NCI-H1694 treated with DMSO at 0.1 percent for 48 hours (cell line): ENCODE results near the gene RNASEH2B.

Experiments
- DNase-seq: peaks from one replicate; lab custom pipeline; 2025; lab: John Stamatoyannopoulos, UW

The RNASEH2B gene

GRCh38 chr13:50909605-50910484 lies at the start of gene RNASEH2B:
RNASEH2B (plus strand) TSS chr13:50909791; CDS start chr13:50910077, 286 bp downstream.
- peak; percentile 60 for DNase-seq

- no peak for DNase-seq
These were observed 45.1 kb upstream of the RNASEH2B start for GRCh38 chr13:50864492-50864891.

DNA sequence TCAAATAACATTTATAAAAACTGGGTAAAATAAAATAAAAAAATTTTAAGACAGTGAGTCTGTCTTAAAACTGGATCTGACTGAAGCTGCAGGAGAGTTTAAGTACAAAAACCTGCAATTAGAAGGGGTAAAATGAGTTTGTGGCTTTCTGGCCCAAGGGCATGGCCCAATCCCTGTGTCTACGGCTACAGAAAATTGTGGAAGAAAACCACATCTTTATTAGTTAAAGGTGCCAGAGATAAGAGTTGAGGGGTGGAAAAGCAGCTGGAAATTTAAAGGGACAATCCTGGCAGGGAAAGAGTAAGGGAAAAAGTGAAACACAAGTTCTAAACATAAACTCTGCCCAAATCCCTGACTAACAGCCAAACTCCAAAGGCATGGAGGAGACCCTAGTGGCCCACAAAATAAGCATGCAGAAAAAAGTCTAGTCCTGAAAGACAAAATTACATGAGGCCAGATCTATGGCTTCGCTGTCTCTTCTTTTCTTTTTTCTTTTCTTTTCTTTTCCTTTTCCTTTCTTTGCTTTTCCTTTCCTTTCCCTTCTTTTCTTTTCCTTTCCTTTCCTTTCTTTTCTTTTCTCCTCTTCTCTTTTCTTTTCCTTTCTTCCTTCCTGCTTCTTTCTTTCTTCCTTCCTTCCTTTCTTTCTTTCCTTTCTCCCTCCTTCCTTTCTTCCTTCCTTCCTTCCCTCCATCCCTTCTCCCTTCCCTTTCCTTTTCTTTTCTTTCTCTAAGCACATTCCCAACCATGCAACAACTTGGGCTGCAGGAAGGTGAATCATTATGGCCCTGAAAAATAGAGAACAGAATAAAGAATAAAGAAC lies 42.6 kb upstream of the RNASEH2B start:
- DNase-seq: no peak

- DNase-seq: no peak
These were observed 42.0 kb upstream of the RNASEH2B start for GRCh38 chr13:50867637-50867945.

- DNase-seq: no peak
These were observed 38.2 kb upstream of the RNASEH2B start for GRCh38 chr13:50871405-50871804.

GRCh38 chr13:50873467-50873866 lies 36.1 kb upstream of the RNASEH2B start:
- no peak for DNase-seq

DNA sequence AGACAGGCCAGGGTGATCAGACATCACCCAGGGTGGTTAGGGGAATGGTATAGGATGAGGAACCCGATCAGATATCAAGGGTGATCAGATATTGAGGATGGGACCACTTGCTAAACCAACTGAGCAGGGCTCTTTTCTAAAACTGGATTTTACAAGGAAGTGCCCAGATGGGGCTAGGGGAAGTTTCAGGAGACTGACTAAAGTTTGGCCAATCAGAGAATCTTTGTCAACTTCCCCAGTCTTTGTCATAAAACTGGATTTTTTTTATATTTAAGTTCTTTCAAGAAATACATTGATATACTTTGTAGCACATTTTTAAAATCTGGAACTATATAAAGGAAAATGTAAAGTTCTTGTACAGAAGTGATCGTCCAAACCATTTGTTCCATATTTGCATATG lies 35.6 kb upstream of the RNASEH2B start:
- no peak for DNase-seq

DNA sequence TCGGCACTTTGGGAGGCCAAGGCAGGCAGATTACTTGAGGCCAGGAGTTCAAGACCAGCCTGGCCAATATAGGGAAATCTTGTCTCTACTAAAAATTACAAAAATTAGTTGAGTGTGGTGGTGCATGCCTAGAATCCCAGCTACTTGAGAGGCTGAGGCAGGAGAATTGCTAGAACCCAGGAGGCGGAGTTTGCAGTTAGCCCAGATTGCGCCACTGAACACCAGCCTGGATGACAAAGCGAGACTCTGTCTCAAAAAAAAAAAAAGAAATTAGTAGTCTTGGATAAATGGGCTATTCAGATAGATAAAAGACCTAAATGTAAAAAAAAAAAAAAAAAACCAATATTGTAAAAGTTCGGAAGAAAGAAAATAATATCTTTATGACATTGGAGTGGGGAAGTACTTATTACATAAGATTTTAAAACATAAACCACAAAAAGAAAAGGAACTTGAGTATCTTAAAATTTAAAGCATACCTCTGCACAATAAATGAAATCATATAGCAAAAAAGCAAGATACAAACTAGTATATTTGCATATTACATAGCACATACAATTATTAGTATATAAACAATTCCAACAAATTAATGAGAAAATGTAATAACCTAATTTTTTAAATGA lies 26.7 kb upstream of the RNASEH2B start:
- no peak for DNase-seq

DNA sequence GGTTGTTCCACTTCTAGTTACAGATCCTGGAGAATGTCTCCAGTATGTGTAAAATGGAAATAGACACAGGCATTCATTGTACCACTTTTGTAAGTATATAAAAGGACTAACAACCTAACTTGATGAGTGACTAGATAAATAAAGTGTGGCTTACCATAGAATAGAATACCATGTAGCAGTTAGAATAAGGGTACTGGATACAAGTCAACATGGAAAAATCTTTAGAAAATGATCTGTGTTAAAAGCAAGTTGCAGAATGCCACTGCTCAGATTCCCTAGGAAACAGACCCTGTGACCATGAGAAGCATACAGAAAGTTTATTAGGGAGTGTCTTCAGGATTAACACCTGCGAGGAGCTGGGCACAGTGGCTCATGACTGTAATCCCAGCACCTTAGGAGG lies 25.9 kb upstream of the RNASEH2B start:
- DNase-seq: no peak

DNA sequence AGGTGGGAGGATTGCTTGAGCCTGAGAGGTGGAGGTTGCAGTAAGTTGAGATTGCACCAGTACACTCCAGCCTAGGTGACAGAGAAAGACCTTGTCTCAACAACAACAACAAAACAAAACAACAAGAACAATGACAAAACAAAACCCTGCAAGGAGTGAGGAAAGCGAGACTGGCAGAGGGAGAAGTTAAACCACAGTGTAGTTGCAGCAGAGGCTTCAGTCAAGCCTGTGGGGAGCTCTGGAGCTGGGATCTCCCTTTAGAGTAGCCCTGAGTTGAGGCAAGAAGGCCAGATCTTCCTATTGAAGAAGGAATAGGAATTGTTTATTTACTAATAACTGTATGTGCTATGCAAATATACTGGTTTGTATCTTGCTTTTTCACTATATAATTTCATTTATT lies 25.3 kb upstream of the RNASEH2B start:
- DNase-seq: no peak

DNA sequence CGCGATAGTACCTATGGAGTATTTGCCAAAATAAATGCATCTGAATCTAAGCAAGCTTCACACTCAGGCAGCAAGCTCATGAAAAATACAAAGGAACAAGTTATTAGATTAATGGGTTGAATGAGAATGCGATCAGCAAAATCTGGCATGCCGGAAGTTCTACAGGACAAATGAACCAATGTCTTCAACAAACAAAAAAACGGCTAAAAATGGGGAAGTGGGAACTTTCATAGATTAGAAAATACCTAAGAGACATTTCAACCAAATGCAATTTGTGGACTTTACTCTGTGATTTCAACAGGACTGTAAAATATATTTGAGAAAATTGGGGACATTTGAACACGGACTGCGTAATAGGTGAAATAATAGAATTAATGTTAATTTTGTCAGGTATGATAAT lies 22.4 kb upstream of the RNASEH2B start:
- no peak for DNase-seq

- no peak for DNase-seq
These were observed 21.2 kb upstream of the RNASEH2B start for GRCh38 chr13:50888362-50888761.

- DNase-seq: no peak
These were observed 20.3 kb upstream of the RNASEH2B start for GRCh38 chr13:50889317-50889716.

DNA sequence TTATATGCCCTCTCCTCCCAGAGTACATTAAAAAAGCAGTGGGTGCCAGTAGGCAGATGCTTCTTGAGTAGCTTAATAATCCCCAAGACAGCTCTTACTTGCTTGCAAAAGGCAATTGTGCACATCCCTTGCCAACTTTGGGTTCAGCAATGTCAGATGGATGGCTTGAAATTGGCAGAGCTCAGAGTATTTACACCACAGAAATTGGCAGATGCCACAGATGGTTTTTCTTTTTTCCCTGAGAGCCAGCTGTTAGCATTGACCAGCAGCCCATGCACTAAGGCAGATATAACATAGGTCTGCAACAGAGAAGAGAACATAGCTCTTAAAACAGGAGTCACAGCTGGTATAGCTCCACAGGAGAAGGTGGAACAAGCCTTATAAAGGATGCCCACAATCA lies 18.4 kb upstream of the RNASEH2B start:
- peak; percentile 13 for DNase-seq

- DNase-seq: no peak
These were observed 17.2 kb upstream of the RNASEH2B start for GRCh38 chr13:50892210-50892944.

DNA sequence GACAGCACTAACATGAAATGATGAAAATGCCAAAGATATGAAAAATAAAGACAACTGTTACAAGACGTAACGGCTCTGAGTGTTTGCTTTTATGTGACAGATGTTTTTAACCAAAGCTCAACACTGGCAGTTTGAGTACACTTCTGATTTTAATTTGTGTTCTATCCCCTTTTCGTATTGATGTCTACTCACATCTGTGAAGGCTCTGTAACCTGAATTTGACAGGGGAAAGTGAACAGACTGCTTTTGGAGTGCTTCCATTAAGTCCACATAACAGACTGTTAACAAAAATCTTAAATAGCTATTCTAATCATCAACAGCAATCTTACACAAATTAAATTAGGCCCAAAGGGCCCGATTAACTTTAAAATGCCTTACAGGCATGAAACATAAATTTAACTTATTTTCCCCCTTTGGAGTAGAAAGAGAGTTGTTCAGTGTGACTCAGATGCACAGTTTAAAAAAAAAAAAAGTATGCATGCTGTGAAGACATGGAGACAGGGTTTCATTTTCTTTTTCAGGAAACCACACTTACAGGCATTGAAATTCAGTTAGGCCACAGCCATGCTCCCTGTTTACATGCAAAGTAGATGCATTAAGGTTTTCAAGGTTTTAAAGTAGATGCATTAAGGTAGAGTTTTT lies 16.3 kb upstream of the RNASEH2B start:
- peak; percentile 47 for DNase-seq

- DNase-seq: no peak
These were observed 15.6 kb upstream of the RNASEH2B start for GRCh38 chr13:50894012-50894411.

GRCh38 chr13:50894504-50894903 lies 15.1 kb upstream of the RNASEH2B start:
- DNase-seq: no peak

GRCh38 chr13:50898338-50898737 lies 11.3 kb upstream of the RNASEH2B start:
- DNase-seq: no peak

DNA sequence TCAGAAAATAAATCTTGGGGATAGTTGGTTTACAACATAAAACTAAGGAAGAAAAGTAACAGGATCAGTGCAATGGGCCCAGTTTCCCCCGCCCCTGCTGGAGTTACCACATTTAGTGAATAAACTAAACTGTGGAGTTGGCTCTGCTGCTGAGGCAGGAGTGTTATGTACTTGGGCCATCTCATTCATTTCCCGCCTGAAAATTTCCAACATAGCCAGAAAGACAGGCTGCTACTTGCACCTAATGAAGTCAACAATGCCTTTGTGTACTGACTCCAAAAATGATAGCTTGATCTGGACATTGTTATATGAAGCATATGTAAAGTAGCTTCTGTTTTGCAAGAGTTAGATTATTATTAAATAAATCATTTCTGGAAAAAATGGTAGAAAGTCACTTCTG lies 7.9 kb upstream of the RNASEH2B start:
- DNase-seq: no peak

GRCh38 chr13:50905256-50905655 lies 4.3 kb upstream of the RNASEH2B start:
- no peak for DNase-seq

DNA sequence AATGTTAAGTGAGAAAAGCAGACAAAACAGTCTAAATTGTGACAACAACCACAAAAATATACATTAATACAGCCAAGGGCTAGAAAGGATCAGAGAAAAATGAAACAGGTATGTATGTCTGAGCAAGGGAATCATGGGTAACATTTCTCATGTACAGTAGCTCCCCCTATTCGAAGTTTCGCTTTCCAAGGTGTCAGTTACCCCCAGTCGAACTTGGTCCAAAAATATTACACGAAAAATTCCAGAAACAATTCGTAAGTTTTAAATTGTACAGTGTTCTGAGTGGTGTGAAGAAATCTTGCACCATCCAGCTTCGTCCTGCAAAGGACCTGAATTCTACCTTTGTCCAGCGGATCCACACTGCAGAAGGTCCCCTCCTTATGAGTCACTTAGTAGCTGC lies 1.8 kb upstream of the RNASEH2B start:
- DNase-seq: no peak
